H1 (cell line): ENCODE results near the gene CBLC. TPM values are rescaled to one million over a fixed set of nuclear protein-coding genes. Genes with fewer than 3 reads are reported as not detected.

ENCODE experiments used
- CTCF ChIA-PET: fragments of 300-600 bp; sonication (Branson Sonifier 250); formaldehyde crosslinking; loops from one replicate; lab custom pipeline; 2021; ENCODE audit not compliant: partially characterized antibody; lab: Charles Lee
- POLR2A ChIA-PET: fragments of 300-600 bp; sonication (Branson Sonifier 250); formaldehyde crosslinking; loops from one replicate; lab custom pipeline; 2021; ENCODE audit warnings: inconsistent platforms; ENCODE audit not compliant: partially characterized antibody; lab: Charles Lee
- DNase-seq, 2 experiments: peaks; one replicate each; pipeline versions ENCODE4 v3.0.0 to v3.0.0-alpha.2; 2010 to 2022; ENCODE audit warnings: low spot score in 2 of 2, low read depth in 1 of 2, mixed read lengths in 1 of 2
- FAIRE-seq: peaks from 2 replicates; lab custom pipeline; 2011; peaks lifted over from hg19 to GRCh38; lab: Jason Lieb, UNC
- H2AFZ ChIP-seq: 2 replicates; pipeline ENCODE4 v1.8.1; 2012; ENCODE audit warnings: low read length, inconsistent platforms
- H2AK5ac ChIP-seq: 2 replicates; pipeline ENCODE4 v1.6.1; 2013; ENCODE audit warnings: low read depth, low read length
- H2BK120ac ChIP-seq: replicated peaks from 2 replicates; pipeline ENCODE3; 2013; ENCODE audit warnings: low read depth, low read length, inconsistent platforms
- H2BK12ac ChIP-seq: 2 replicates; pipeline ENCODE4 v1.6.1; 2013; ENCODE audit warnings: low read depth, low read length
- H2BK15ac ChIP-seq: 2 replicates; pipeline ENCODE4 v1.6.1; 2013; ENCODE audit warnings: low read length
- H2BK20ac ChIP-seq: 2 replicates; pipeline ENCODE4 v1.6.1; 2013; ENCODE audit warnings: low read length
- H2BK5ac ChIP-seq: 2 replicates; pipeline ENCODE4 v1.6.1; 2013; ENCODE audit warnings: low read depth, low read length
- H3K14ac ChIP-seq: 2 replicates; pipeline ENCODE4 v1.6.1; 2013; ENCODE audit warnings: inconsistent platforms; ENCODE audit not compliant: insufficient read length
- H3K18ac ChIP-seq: 2 replicates; pipeline ENCODE4 v1.6.1; 2013; ENCODE audit warnings: low read length; ENCODE audit errors: extremely low read depth
- H3K23ac ChIP-seq: 2 replicates; pipeline ENCODE4 v1.6.1; 2013; ENCODE audit warnings: inconsistent platforms; ENCODE audit not compliant: insufficient read length
- H3K23me2 ChIP-seq: 2 replicates; pipeline ENCODE4 v1.6.1; 2013; ENCODE audit warnings: low read depth, low read length
- H3K27ac ChIP-seq: 2 replicates; pipeline ENCODE4 v1.6.1; 2011; ENCODE audit warnings: low read depth, low read length, inconsistent platforms
- H3K27me3 ChIP-seq, 4 experiments: replicated peaks in 1 of 4; 1 replicate in 1 of 4; 2 replicates in 3 of 4; pipeline versions ENCODE4 v1.6.1 to v1.8.1; 2011 to 2013; ENCODE audit warnings: low read length in 3 of 4, mild to moderate bottlenecking in 3 of 4, inconsistent platforms in 2 of 4, mixed read lengths in 2 of 4, moderate library complexity in 1 of 4; ENCODE audit not compliant: control insufficient read depth in 3 of 4, insufficient read depth in 3 of 4; ENCODE audit errors: extremely low read depth in 1 of 4
- H3K36me3 ChIP-seq, 4 experiments: 2 replicates each; pipeline versions ENCODE4 v1.6.1 to v1.8.1; 2011 to 2013; ENCODE audit warnings: mild to moderate bottlenecking in 4 of 4, low read length in 3 of 4, moderate library complexity in 2 of 4, control low read depth in 1 of 4, inconsistent platforms in 1 of 4; ENCODE audit not compliant: insufficient read depth in 4 of 4, control insufficient read depth in 2 of 4
- H3K4ac ChIP-seq: replicated peaks from 2 replicates; pipeline ENCODE3; 2013; ENCODE audit warnings: low read length, low read depth, mixed read lengths, inconsistent platforms; ENCODE audit not compliant: insufficient read length
- H3K4me1 ChIP-seq, 4 experiments: replicated peaks in 1 of 4; 1 replicate in 1 of 4; 2 replicates in 3 of 4; pipeline versions ENCODE4 v1.6.1 to v1.8.1; 2011 to 2013; ENCODE audit warnings: low read length in 3 of 4, inconsistent platforms in 2 of 4, mixed read lengths in 1 of 4; ENCODE audit not compliant: insufficient read depth in 4 of 4, control insufficient read depth in 3 of 4
- H3K4me2 ChIP-seq, 2 experiments: 2 replicates each; pipeline versions ENCODE4 v1.6.1 to v1.8.1; 2011 to 2013; ENCODE audit warnings: low read depth in 2 of 2, low read length in 2 of 2, control low read depth in 1 of 2, inconsistent platforms in 1 of 2, mild to moderate bottlenecking in 1 of 2; ENCODE audit not compliant: insufficient read depth in 1 of 2
- H3K4me3 ChIP-seq, 4 experiments: fragments of 200-600, 300-600 bp in 1 of 4; sonication (generic), shearing (Covaris generic), sonication (Bioruptor Twin) in 1 of 4; 2 replicates each; pipeline versions ENCODE4 v1.5.1 to v1.8.1; 2011 to 2016; ENCODE audit warnings: low read length in 4 of 4, low read depth in 3 of 4, control low read depth in 2 of 4, inconsistent platforms in 2 of 4, mild to moderate bottlenecking in 2 of 4, mixed read lengths in 1 of 4, moderate library complexity in 1 of 4; ENCODE audit not compliant: insufficient read depth in 2 of 4; ENCODE audit errors: extremely low read depth in 1 of 4
- H3K56ac ChIP-seq: replicated peaks from 2 replicates; pipeline ENCODE3; 2013; ENCODE audit warnings: low read depth, mild to moderate bottlenecking, mixed read lengths, low read length, inconsistent platforms; ENCODE audit not compliant: insufficient read length
- H3K79me1 ChIP-seq: 2 replicates; pipeline ENCODE4 v1.6.1; 2013; ENCODE audit warnings: low read depth, low read length, control low read depth
- H3K79me2 ChIP-seq, 2 experiments: 2 replicates each; pipeline versions ENCODE4 v1.6.1 to v1.8.1; 2012 to 2013; ENCODE audit warnings: low read length in 2 of 2, mild to moderate bottlenecking in 2 of 2, inconsistent platforms in 1 of 2; ENCODE audit not compliant: insufficient read depth in 2 of 2, control insufficient read depth in 1 of 2
- H3K9ac ChIP-seq, 4 experiments: replicated peaks in 1 of 4; 1 replicate in 1 of 4; 2 replicates in 3 of 4; pipeline versions ENCODE4 v1.6.1 to v1.8.1; 2011 to 2013; ENCODE audit warnings: low read depth in 3 of 4, low read length in 3 of 4, control low read depth in 2 of 4, mild to moderate bottlenecking in 2 of 4, moderate library complexity in 2 of 4, inconsistent platforms in 1 of 4; ENCODE audit errors: extremely low read depth in 1 of 4
- H3K9me3 ChIP-seq, 2 experiments: 2 replicates each; pipeline versions ENCODE4 v1.6.1 to v1.8.1; 2012 to 2013; ENCODE audit warnings: mild to moderate bottlenecking in 2 of 2, moderate library complexity in 2 of 2, control low read depth in 1 of 2, inconsistent platforms in 1 of 2, low read depth in 1 of 2, low read length in 1 of 2, mixed read lengths in 1 of 2; ENCODE audit not compliant: insufficient read depth in 2 of 2
- H4K20me1 ChIP-seq, 2 experiments: replicated peaks in 1 of 2; 2 replicates each; pipeline versions ENCODE3 to v1.8.1; 2011 to 2013; ENCODE audit warnings: inconsistent platforms in 2 of 2, low read length in 2 of 2, mild to moderate bottlenecking in 1 of 2; ENCODE audit not compliant: insufficient read depth in 2 of 2, control insufficient read depth in 1 of 2
- H4K5ac ChIP-seq: 2 replicates; pipeline ENCODE4 v1.6.1; 2013; ENCODE audit warnings: low read length, low read depth, mixed read lengths, inconsistent platforms; ENCODE audit not compliant: insufficient read length
- H4K8ac ChIP-seq: 2 replicates; pipeline ENCODE4 v1.8.0; 2013; ENCODE audit warnings: mild to moderate bottlenecking, moderate library complexity, low read length, inconsistent platforms; ENCODE audit not compliant: insufficient read depth; ENCODE audit errors: extremely low read depth
- H4K91ac ChIP-seq: replicated peaks from 2 replicates; pipeline ENCODE3; 2013; ENCODE audit warnings: low read length, mixed read lengths, inconsistent platforms; ENCODE audit not compliant: insufficient read length
- PHF8 ChIP-seq: fragments of 200-600 bp; sonication (generic); conservative IDR thresholded peaks from 2 replicates; pipeline ENCODE4 v1.7.1; 2012; ENCODE audit warnings: low read depth, mild to moderate bottlenecking, inconsistent platforms, low read length, moderate library complexity
- WGBS, 2 experiments: shearing (Covaris generic) in 1 of 2; methylation state at CpG; one replicate each; pipeline versions ENCODE4 v1.1.6 to v1.1.7; 2013 to 2015; ENCODE audit warnings: low lambda C conversion rate in 2 of 2, mixed read lengths in 2 of 2, inconsistent platforms in 1 of 2, low coverage in 1 of 2, missing lambda C conversion rate in 1 of 2; ENCODE audit not compliant: insufficient replicate concordance in 2 of 2, insufficient coverage in 1 of 2, insufficient read length in 1 of 2; ENCODE audit errors: extremely low coverage in 1 of 2, missing lambda C conversion rate in 1 of 2; 5-methylcytosine and 5-hydroxymethylcytosine counted together
- polyA plus RNA-seq, 7 experiments: library from polyadenylated mRNA; depleted of rRNA in 3 of 7; stranded (reverse) in 5 of 7; unstranded in 2 of 7; fragments of >200 nt in 5 of 7; fragments of 200-250 nt in 2 of 7; gene quantifications; 1 replicate in 5 of 7; 2 replicates in 1 of 7; 4 replicates in 1 of 7; pipeline versions ENCODE4 v1.2.1 to v1.2.3, GENCODE V29; 2011 to 2013; ENCODE audit warnings: missing spikeins in 2 of 7, mixed read lengths in 2 of 7
- total RNA-seq: library from RNA; stranded (reverse); fragmentation: NEBNext Ultra II Directional; extraction: Animal tissue kit (Norgen Biotek cat#: 25700); gene quantifications from 2 replicates; pipeline ENCODE4 v1.2.1, GENCODE V29; 2021
- TF ChIP-seq, protein P1 (sequence below), 3 experiments: IDR thresholded peaks; 1 replicate in 2 of 3; 2 replicates in 1 of 3; pipeline versions ENCODE4 v1.5.1 to v1.6.1; 2011; ENCODE audit warnings: low read length in 3 of 3, mild to moderate bottlenecking in 3 of 3, inconsistent platforms in 2 of 3, low read depth in 1 of 3, moderate library complexity in 1 of 3; ENCODE audit not compliant: insufficient read depth in 1 of 3; ENCODE audit errors: control extremely low read depth in 1 of 3

CBLC gene
- total and polyA plus RNA-seq, 2 of the 8 experiments (the other 6 are each of a cell fraction or from before 2014, with no cell fraction given) = 17.4 to 35.7 TPM

DNA sequence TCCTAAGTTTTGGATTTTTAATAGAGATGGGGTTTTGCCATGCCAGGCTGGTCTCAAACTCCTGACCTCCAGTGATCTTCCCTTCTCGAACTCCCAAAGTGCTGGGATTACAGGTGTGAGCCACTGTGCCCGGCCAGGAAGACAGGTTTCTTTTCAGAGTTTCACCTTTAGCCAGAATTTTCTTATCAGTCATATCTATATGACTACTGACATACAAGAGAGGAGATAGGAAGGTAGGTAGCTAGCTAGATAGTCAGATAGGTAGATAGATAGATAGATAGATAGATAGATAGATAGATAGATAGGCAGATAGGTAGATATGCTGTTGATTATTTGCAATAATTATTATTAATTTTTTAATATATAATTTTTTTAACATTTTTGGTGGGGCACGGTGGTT is 7.6 kb downstream of the CBLC start:
- H3K9me3 ChIP-seq = no peaks in the 10 kb centered on the region
- H3K4me1 ChIP-seq = no peaks in the 10 kb centered on the region; a peak in 1 of 7 replicates
- no peak overlapping the region for H3K23ac ChIP-seq
- H3K79me1 ChIP-seq = no peaks in the 10 kb centered on the region
- H4K20me1 ChIP-seq = peaks cover 0 to 7% of the 10 kb centered on the region in 2 experiments
- no peak overlapping the region for H3K4me2 ChIP-seq
- H4K5ac ChIP-seq = no peak overlapping the region
- H2BK15ac ChIP-seq = no peak overlapping the region
- no peak overlapping the region for H2BK20ac ChIP-seq
- peaks cover 2 to 22% (median 8%) of the 10 kb centered on the region in 4 experiments; a peak in 7 of 8 replicates for H3K36me3 ChIP-seq
- no peak overlapping the region for H2AK5ac ChIP-seq
- no peak overlapping the region for H2BK12ac ChIP-seq
- no peak for FAIRE-seq
- H3K56ac ChIP-seq = no peak overlapping the region
- no peak overlapping the region for H4K91ac ChIP-seq
- no peak overlapping the region for H2BK5ac ChIP-seq
- ChIA-PET CTCF (interaction anchor here (0.8 to 8.1 kb wide), 14 partner anchors 11 to 221 kb away, joined by 3 to 116 read pairs (median 6); partner anchors contain the start of gene BCAM), POLR2A (interaction anchor here (1.2 kb wide), 1 partner anchor 15 kb away, joined by 3 read pairs; no protein-coding TSS in a partner anchor)
- no peak overlapping the region for H4K8ac ChIP-seq
- no peak overlapping the region for H3K4me3 ChIP-seq
- H3K14ac ChIP-seq = no peak overlapping the region
- DNase-seq = no peak
- no peaks in the 10 kb centered on the region for H3K27me3 ChIP-seq
- no peak overlapping the region for H2BK120ac ChIP-seq
- no peaks in the 10 kb centered on the region for H3K23me2 ChIP-seq
- no peak overlapping the region for H3K27ac ChIP-seq
- no peaks in the 10 kb centered on the region for H3K79me2 ChIP-seq
- WGBS, 2 experiments = 89% methylated on average over 3 of the region's 3 CpGs; no CpG with 5 or more reads in 1 of the 2 experiments
- no peak overlapping the region for H3K4ac ChIP-seq
- no peak overlapping the region for H3K9ac ChIP-seq
- no peak overlapping the region for H3K18ac ChIP-seq
- TF ChIP-seq PHF8 = no peak
- TF ChIP-seq, protein P1, sequence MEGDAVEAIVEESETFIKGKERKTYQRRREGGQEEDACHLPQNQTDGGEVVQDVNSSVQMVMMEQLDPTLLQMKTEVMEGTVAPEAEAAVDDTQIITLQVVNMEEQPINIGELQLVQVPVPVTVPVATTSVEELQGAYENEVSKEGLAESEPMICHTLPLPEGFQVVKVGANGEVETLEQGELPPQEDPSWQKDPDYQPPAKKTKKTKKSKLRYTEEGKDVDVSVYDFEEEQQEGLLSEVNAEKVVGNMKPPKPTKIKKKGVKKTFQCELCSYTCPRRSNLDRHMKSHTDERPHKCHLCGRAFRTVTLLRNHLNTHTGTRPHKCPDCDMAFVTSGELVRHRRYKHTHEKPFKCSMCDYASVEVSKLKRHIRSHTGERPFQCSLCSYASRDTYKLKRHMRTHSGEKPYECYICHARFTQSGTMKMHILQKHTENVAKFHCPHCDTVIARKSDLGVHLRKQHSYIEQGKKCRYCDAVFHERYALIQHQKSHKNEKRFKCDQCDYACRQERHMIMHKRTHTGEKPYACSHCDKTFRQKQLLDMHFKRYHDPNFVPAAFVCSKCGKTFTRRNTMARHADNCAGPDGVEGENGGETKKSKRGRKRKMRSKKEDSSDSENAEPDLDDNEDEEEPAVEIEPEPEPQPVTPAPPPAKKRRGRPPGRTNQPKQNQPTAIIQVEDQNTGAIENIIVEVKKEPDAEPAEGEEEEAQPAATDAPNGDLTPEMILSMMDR (IDR thresholded peaks at IDR 0.05; ENCODE audit: control extremely low read depth in 1 of 3, insufficient read depth in 1 of 3, low read depth in 1 of 3, low read length in 3 of 3) = no peak
- TF ChIP-seq, all 59 proteins: peak for 0
- H2AFZ ChIP-seq = no peak overlapping the region
